Epithelial cell of esophagus (primary cell): ENCODE data around the gene SURF4.
"Not testable (repeated sequence)": the region's sequence is repeated elsewhere in the genome, so short reads cannot be mapped to it uniquely, and the experiment has no call there.

Experiments
- DNase-seq: peaks from one replicate; pipeline ENCODE4 v3.0.0; 2010; ENCODE audit warnings: low read depth
- H3K4me3 ChIP-seq: 2 replicates; pipeline ENCODE4 v1.5.1; 2011; ENCODE audit warnings: mild to moderate bottlenecking, low read length, control low read depth
- TF ChIP-seq, protein P1 (sequence below): IDR thresholded peaks from 2 replicates; pipeline ENCODE4 v1.5.1; 2011; ENCODE audit warnings: low read depth, mild to moderate bottlenecking, low read length, control low read depth, inconsistent platforms; ENCODE audit not compliant: insufficient read depth; ENCODE audit errors: missing control alignments

Gene SURF4

DNA sequence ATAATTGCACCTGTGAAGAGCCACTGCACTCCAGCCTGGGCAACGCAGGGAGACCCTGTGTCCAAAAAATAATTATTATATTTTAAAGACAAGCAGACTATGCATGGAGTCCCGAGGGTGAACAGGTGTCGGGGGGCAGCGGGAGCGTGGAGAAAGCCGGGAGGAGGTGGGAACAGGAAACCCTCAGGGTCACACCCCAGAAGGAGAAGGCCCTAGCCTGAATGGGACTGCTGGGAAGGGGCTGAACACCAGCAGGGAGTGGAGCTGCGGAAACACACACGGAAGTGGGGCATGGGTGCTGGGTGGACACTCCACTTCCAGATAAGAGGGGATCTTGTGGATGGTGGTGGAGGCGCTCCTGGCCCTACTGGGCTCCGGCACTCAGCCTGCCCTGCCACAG is 52.6 kb downstream of the SURF4 start:
- no peak overlapping the region for H3K4me3 ChIP-seq
- DNase-seq, result no peak
- TF ChIP-seq, protein P1, sequence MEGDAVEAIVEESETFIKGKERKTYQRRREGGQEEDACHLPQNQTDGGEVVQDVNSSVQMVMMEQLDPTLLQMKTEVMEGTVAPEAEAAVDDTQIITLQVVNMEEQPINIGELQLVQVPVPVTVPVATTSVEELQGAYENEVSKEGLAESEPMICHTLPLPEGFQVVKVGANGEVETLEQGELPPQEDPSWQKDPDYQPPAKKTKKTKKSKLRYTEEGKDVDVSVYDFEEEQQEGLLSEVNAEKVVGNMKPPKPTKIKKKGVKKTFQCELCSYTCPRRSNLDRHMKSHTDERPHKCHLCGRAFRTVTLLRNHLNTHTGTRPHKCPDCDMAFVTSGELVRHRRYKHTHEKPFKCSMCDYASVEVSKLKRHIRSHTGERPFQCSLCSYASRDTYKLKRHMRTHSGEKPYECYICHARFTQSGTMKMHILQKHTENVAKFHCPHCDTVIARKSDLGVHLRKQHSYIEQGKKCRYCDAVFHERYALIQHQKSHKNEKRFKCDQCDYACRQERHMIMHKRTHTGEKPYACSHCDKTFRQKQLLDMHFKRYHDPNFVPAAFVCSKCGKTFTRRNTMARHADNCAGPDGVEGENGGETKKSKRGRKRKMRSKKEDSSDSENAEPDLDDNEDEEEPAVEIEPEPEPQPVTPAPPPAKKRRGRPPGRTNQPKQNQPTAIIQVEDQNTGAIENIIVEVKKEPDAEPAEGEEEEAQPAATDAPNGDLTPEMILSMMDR, result no peak

DNA sequence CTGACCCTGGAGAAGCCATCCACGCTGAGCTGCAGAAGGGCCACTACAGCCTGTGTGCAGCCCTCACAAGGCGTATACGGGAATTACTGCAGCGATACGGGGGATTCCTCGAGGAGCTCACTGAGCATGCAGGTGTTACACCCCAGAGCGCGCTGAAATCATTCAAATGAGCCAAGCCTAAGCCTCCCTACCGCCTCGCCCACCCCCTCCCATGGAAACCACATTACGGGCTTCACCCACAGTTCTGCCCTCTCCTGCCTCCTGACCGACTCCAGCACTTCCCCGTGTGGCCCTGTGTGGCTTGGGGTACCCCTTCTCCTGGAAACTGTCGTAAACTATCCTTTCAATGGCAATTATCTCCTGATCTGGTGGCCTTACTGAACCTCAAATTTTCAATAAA is 53.2 kb downstream of the SURF4 start:
- DNase-seq, result no peak
- no peak overlapping the region for H3K4me3 ChIP-seq
- TF ChIP-seq, protein P1, result no peak

GRCh38 chr9:133321411-133321935 is 54.4 kb downstream of the SURF4 start:
- no peak for DNase-seq
- no peak overlapping the region for H3K4me3 ChIP-seq
- TF ChIP-seq, protein P1, result no peak

- DNase-seq, result no peak
- no peak overlapping the region for H3K4me3 ChIP-seq
- TF ChIP-seq, protein P1, result no peak
Observed at GRCh38 chr9:133320421-133320881, 55.4 kb downstream of the SURF4 start.

DNA sequence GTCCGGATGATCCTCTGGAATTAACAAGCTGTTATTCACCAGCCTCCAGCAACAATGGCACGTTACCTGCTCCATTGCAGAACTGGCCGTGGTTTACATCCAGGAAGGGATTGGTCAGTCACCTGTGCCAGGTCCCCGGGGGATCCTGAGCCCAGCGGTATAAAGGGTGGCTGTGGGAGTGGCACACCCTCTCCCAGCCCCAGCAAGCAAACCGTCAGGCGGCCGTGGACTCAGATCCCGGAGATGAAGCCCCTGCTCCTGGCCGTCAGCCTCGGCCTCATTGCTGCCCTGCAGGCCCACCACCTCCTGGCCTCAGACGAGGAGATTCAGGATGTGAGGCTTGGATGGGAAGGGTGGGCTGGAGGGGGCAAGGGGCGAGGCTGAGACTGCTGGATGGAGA is 58.3 kb downstream of the SURF4 start:
- not testable (repeated sequence) for DNase-seq, H3K4me3 ChIP-seq

DNA sequence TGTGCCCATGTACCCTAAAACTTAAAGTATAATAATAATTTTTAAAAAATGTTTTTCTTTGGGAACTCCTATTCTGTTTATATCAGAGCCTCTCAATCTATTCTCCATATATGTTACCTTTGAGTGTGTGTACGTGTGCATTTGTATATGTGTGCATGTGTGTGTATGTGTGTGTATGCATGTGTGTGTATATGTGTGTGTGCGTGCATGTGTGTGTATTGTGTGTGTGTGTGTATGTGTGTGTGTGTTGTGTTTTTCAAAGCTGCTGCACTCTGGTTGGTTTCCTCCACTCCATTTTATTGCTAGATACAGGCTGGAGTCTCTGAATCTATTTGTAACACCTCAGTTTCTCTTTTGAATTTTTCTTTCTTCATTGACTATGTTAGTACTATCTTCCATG is 59.9 kb downstream of the SURF4 start:
- H3K4me3 ChIP-seq, result no peak overlapping the region
- TF ChIP-seq, protein P1, result no peak
- DNase-seq, result no peak
